Fibroblast of lung (primary cell): ENCODE results near the gene MAP3K8. TPM values are rescaled to one million over a fixed set of nuclear protein-coding genes. Genes with fewer than 3 reads are reported as not detected.

Experiments
- DNase-seq, 2 donors: peaks; one replicate each; pipeline versions ENCODE4 v3.0.0 to v3.0.0-alpha.2; 2010; ENCODE audit warnings: low read depth in 2 of 2
- H2AFZ ChIP-seq: 2 replicates; pipeline ENCODE4 v1.5.1; 2012; ENCODE audit warnings: low read length, control low read depth, inconsistent platforms
- H3K27ac ChIP-seq: 2 replicates; pipeline ENCODE4 v1.5.1; 2011; ENCODE audit warnings: low read length, control low read depth; ENCODE audit not compliant: insufficient read depth
- H3K27me3 ChIP-seq: 2 replicates; pipeline ENCODE4 v1.5.1; 2011; ENCODE audit warnings: mild to moderate bottlenecking, low read length; ENCODE audit not compliant: control insufficient read depth, insufficient read depth
- H3K36me3 ChIP-seq: 2 replicates; pipeline ENCODE4 v1.5.1; 2011; ENCODE audit warnings: low read length; ENCODE audit not compliant: control insufficient read depth, insufficient read depth
- H3K4me1 ChIP-seq: 2 replicates; pipeline ENCODE4 v1.5.1; 2011; ENCODE audit warnings: low read length; ENCODE audit not compliant: control insufficient read depth, insufficient read depth; ENCODE audit errors: extremely low read depth
- H3K4me2 ChIP-seq: 2 replicates; pipeline ENCODE4 v1.5.1; 2011; ENCODE audit warnings: low read length, control low read depth; ENCODE audit not compliant: insufficient read depth; ENCODE audit errors: extremely low read depth
- H3K4me3 ChIP-seq, 4 experiments: fragments of 200-600 bp in 1 of 4; sonication (generic) in 1 of 4; replicated peaks in 1 of 4; 2 replicates each; pipeline ENCODE4 v1.5.1; 2011 to 2016; ENCODE audit warnings: low read length in 4 of 4, low read depth in 3 of 4, mild to moderate bottlenecking in 3 of 4, control low read depth in 2 of 4, inconsistent platforms in 1 of 4, mixed read lengths in 1 of 4; ENCODE audit not compliant: insufficient read depth in 1 of 4; ENCODE audit errors: control extremely low read depth in 1 of 4
- H3K79me2 ChIP-seq: 2 replicates; pipeline ENCODE4 v1.5.1; 2012; ENCODE audit warnings: mild to moderate bottlenecking, low read length, inconsistent platforms; ENCODE audit not compliant: control insufficient read depth, insufficient read depth
- H3K9ac ChIP-seq: 2 replicates; pipeline ENCODE4 v1.5.1; 2011; ENCODE audit warnings: mild to moderate bottlenecking, low read length, control low read depth; ENCODE audit not compliant: insufficient read depth
- H3K9me3 ChIP-seq: 2 replicates; pipeline ENCODE4 v1.5.1; 2012; ENCODE audit warnings: low read depth, low read length; ENCODE audit not compliant: control insufficient read depth, insufficient read depth
- H4K20me1 ChIP-seq: 2 replicates; pipeline ENCODE4 v1.5.1; 2011; ENCODE audit warnings: low read length; ENCODE audit not compliant: control insufficient read depth, insufficient read depth; ENCODE audit errors: extremely low read depth
- CTCF ChIP-seq, 2 donors: IDR thresholded peaks in 1 of 2; conservative IDR thresholded peaks in 1 of 2; 1 replicate in 1 of 2; 2 replicates in 1 of 2; pipeline ENCODE4 v1.5.1; 2011 to 2012; ENCODE audit warnings: low read length in 2 of 2, control low read depth in 1 of 2, inconsistent platforms in 1 of 2, low read depth in 1 of 2, mild to moderate bottlenecking in 1 of 2
- EZH2 ChIP-seq: IDR thresholded peaks from 2 replicates; pipeline ENCODE4 v1.5.1; 2012; ENCODE audit warnings: low read length, control low read depth, mild to moderate bottlenecking; ENCODE audit errors: missing control alignments
- polyA plus RNA-seq, 2 donors: library from polyadenylated mRNA; depleted of rRNA in 1 of 2; stranded (reverse) in 1 of 2; unstranded in 1 of 2; fragments of >200 nt; gene quantifications; 2 replicates each; pipeline ENCODE4 v1.2.1, GENCODE V29; 2011 to 2012; ENCODE audit warnings: missing spikeins in 1 of 2
- total RNA-seq: library from RNA; depleted of rRNA; stranded (reverse); fragments of >200 nt; gene quantifications from 2 replicates; pipeline ENCODE4 v1.2.1, GENCODE V29; 2014

Gene MAP3K8
- total and polyA plus RNA-seq, 2 donors (not counting 1 experiment from before 2014, with no cell fraction given), result 20.0 to 52.6 TPM

GRCh38 chr10:30488316-30488715 lies 54.3 kb downstream of the MAP3K8 start:
- DNase-seq, result no peak
- Histone ChIP-seq H3K4me2 (no peak overlapping the region), H3K4me3 (no peak overlapping the region), H3K4me1 (peaks cover 5% of the 10 kb centered on the region), H3K27ac (no peak overlapping the region), H3K9me3 (no peaks in the 10 kb centered on the region), H3K9ac (no peak overlapping the region), H2AFZ (no peak overlapping the region), H3K36me3 (no peaks in the 10 kb centered on the region), H4K20me1 (no peaks in the 10 kb centered on the region), H3K27me3 (no peaks in the 10 kb centered on the region), H3K79me2 (no peaks in the 10 kb centered on the region)
- no peak for TF ChIP-seq EZH2
- TF ChIP-seq CTCF (conservative IDR thresholded peaks at IDR 0.05 in 1 of 2, IDR thresholded peaks at IDR 0.05 in 1 of 2; ENCODE audit: low read depth in 1 of 2, low read length in 2 of 2), result no peak

- Histone ChIP-seq H3K4me2 (no peak overlapping the region), H4K20me1 (no peaks in the 10 kb centered on the region), H3K79me2 (no peaks in the 10 kb centered on the region), H3K27me3 (no peaks in the 10 kb centered on the region), H3K36me3 (no peaks in the 10 kb centered on the region), H3K9me3 (no peaks in the 10 kb centered on the region), H3K4me1 (peaks cover 5% of the 10 kb centered on the region), H3K27ac (no peak overlapping the region), H3K9ac (no peak overlapping the region), H3K4me3 (no peak overlapping the region), H2AFZ (no peak overlapping the region)
- DNase-seq, result no peak
- TF ChIP-seq EZH2 (no peak), CTCF (conservative IDR thresholded peaks at IDR 0.05 in 1 of 2, IDR thresholded peaks at IDR 0.05 in 1 of 2; ENCODE audit: low read depth in 1 of 2, low read length in 2 of 2) (no peak)
These were observed 55.4 kb downstream of the MAP3K8 start for GRCh38 chr10:30489346-30489745.

- TF ChIP-seq EZH2, result no peak
- TF ChIP-seq CTCF (conservative IDR thresholded peaks at IDR 0.05 in 1 of 2, IDR thresholded peaks at IDR 0.05 in 1 of 2; ENCODE audit: low read depth in 1 of 2, low read length in 2 of 2), result no peak
These were observed 56.5 kb downstream of the MAP3K8 start for GRCh38 chr10:30490289-30491000.

More at GRCh38 chr10:30490289-30491000, 56.5 kb downstream of the MAP3K8 start:
- Histone ChIP-seq H2AFZ (no peak overlapping the region), H3K27ac (no peak overlapping the region), H3K27me3 (no peaks in the 10 kb centered on the region), H3K9ac (no peak overlapping the region), H3K4me2 (no peak overlapping the region), H3K4me3 (no peak overlapping the region), H3K9me3 (no peaks in the 10 kb centered on the region), H3K79me2 (no peaks in the 10 kb centered on the region), H4K20me1 (no peaks in the 10 kb centered on the region), H3K36me3 (no peaks in the 10 kb centered on the region), H3K4me1 (peaks cover 5% of the 10 kb centered on the region)
- no peak for DNase-seq
